ENCODE results near the gene SLC7A4. TPM values are rescaled to one million over a fixed set of nuclear protein-coding genes. Genes with fewer than 3 reads are reported as not detected.

The SLC7A4 gene
- total RNA-seq, 1 donor from 2014 or later, result 0.59 TPM

DNA sequence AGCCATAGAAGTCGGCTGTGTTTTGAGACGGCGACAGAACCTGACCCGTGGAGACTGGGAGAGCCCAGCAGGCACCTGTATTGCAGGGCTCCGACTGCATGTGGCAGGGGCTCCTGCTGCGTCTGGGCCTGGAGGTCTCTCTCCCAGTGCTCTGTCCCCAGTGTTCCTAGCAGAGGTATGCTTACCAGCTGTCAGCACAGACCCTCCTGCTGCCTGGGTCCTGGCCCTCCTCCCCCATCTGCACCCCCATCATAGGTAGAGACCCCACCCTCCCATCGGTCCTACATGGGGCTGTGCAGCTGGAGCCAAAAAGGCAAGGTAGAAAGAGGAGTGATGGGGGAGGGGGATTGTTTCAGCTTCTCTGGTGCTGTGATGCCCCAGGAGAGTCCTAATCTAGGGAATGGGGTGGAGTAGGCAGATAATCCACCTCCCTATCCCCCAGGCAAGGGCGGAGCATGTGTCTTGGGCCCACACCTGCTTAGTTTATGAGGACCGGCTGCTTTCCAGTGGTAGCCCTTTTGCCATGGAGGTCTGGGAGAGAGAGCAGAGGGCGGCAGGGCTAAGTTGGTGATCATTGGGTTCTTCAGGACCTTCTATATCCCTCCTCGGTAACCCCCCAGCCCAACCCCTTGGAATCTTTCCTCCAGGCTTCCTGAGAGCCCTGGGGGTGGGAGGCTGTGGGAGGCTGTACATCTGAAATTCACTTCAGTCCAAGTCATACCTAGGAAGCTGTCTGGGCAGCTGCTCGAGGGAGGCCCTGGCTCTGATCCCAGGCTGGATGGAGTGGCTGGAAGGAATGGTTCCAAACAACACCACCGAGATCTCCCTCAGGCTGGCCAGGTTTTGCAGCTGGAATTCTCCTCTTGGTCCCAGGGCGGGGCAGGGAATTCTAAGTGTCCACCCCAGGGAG is 5.3 kb downstream of the SLC7A4 start:
- no peak for TF ChIP-seq CTCF (IDR thresholded peaks at IDR 0.05; ENCODE audit: partially characterized antibody, unreplicated experiment)
- no peak for DNase-seq
- Mint-ChIP-seq H3K36me3 (ENCODE audit: unreplicated experiment) (no peaks in the 10 kb centered on the region), H3K4me1 (ENCODE audit: low read depth, unreplicated experiment) (peaks cover 11% of the 10 kb centered on the region), H3K27ac (ENCODE audit: unreplicated experiment) (no peak overlapping the region), H3K27me3 (ENCODE audit: unreplicated experiment) (peaks cover 11% of the 10 kb centered on the region), H3K9me3 (ENCODE audit: unreplicated experiment) (peaks cover 12% of the 10 kb centered on the region), H3K4me3 (ENCODE audit: unreplicated experiment) (no peak overlapping the region)

GRCh38 chr22:21025763-21026755 is 6.3 kb downstream of the SLC7A4 start:
- H3K4me1 Mint-ChIP-seq (ENCODE audit: low read depth, unreplicated experiment), result peaks cover 11% of the 10 kb centered on the region

DNA sequence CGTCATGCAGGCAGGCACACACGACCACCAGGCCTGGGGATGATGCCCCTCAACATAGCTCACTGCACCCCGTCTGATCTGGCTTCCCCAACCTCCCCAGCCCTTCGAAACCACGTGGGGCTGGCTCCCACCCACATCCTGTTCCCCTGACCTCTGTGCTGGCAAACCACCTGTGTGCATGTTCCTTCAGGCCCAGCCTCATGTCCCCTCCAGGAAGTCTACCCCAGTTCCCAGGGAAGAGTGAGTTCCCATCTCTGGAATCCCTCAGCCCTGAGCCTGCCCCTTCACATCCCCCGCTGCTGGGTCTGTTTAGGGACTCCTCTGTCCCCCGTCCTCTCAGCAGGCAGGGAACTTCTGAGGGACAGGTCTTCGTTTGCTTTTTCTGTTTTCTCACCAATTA is 7.1 kb downstream of the SLC7A4 start:
- H3K27me3 Mint-ChIP-seq (ENCODE audit: unreplicated experiment), result peaks cover 9% of the 10 kb centered on the region
- H3K36me3 Mint-ChIP-seq (ENCODE audit: unreplicated experiment), result no peaks in the 10 kb centered on the region
- no peak overlapping the region for H3K27ac Mint-ChIP-seq (ENCODE audit: unreplicated experiment)
- H3K9me3 Mint-ChIP-seq (ENCODE audit: unreplicated experiment), result peaks cover 6% of the 10 kb centered on the region
- DNase-seq, result no peak
- peaks cover 11% of the 10 kb centered on the region for H3K4me1 Mint-ChIP-seq (ENCODE audit: low read depth, unreplicated experiment)
- TF ChIP-seq CTCF (IDR thresholded peaks at IDR 0.05; ENCODE audit: partially characterized antibody, unreplicated experiment), result no peak
- H3K4me3 Mint-ChIP-seq (ENCODE audit: unreplicated experiment), result no peak overlapping the region

More at GRCh38 chr22:21025763-21026755, 6.3 kb downstream of the SLC7A4 start:
- Mint-ChIP-seq H3K4me3 (ENCODE audit: unreplicated experiment) (no peak overlapping the region), H3K27ac (ENCODE audit: unreplicated experiment) (no peak overlapping the region), H3K9me3 (ENCODE audit: unreplicated experiment) (peaks cover 12% of the 10 kb centered on the region), H3K27me3 (ENCODE audit: unreplicated experiment) (peaks cover 11% of the 10 kb centered on the region), H3K36me3 (ENCODE audit: unreplicated experiment) (no peaks in the 10 kb centered on the region)
- no peak for TF ChIP-seq CTCF (IDR thresholded peaks at IDR 0.05; ENCODE audit: partially characterized antibody, unreplicated experiment)
- no peak for DNase-seq

DNA sequence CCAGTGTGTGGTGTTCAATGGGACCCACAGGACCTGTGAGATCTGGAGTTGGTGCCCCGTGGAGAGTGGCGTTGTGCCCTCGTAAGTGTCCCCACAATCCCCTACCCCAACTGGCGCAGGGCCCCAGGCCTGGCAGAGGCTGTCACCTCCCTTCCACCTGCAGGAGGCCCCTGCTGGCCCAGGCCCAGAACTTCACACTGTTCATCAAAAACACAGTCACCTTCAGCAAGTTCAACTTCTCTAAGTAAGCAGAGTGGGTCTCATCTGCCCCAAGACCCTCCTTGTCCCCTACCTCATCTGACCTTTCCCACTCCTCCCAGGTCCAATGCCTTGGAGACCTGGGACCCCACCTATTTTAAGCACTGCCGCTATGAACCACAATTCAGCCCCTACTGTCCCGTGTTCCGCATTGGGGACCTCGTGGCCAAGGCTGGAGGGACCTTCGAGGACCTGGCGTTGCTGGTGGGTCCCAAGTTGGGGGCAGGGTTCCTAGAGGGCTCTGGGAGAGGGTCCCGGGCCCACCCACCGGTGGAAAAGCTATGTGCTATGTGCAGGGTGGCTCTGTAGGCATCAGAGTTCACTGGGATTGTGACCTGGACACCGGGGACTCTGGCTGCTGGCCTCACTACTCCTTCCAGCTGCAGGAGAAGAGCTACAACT is 9.3 kb downstream of the SLC7A4 start:
- Mint-ChIP-seq H3K36me3 (ENCODE audit: unreplicated experiment) (no peaks in the 10 kb centered on the region), H3K4me1 (ENCODE audit: low read depth, unreplicated experiment) (peaks cover 5% of the 10 kb centered on the region), H3K27me3 (ENCODE audit: unreplicated experiment) (peaks cover 7% of the 10 kb centered on the region), H3K9me3 (ENCODE audit: unreplicated experiment) (no peaks in the 10 kb centered on the region), H3K27ac (ENCODE audit: unreplicated experiment) (no peak overlapping the region), H3K4me3 (ENCODE audit: unreplicated experiment) (no peak overlapping the region)
- no peak for TF ChIP-seq CTCF (IDR thresholded peaks at IDR 0.05; ENCODE audit: partially characterized antibody, unreplicated experiment)
- DNase-seq, result no peak
